Lower lobe of right lung (tissue), 2 donors: Measurements from ENCODE around the gene MEIKIN. TPM values are rescaled to one million over a fixed set of nuclear protein-coding genes. Genes with fewer than 3 reads are reported as not detected.

Source experiments
- ATAC-seq, 2 donors: fragments of 200-7000 bp; cut with Tn5 transposase; one replicate each; pipeline ENCODE4 v1.9.1; 2020 to 2022; ENCODE audit warnings: mild to moderate bottlenecking in 2 of 2, moderate library complexity in 2 of 2
- DNase-seq: peaks from one replicate; pipeline ENCODE4 v3.0.0-alpha.2; 2020
- H3K27ac ChIP-seq: fragments of 200-600 bp; one replicate; pipeline ENCODE4 v1.8.0; 2022
- H3K27me3 ChIP-seq: fragments of 200-600 bp; one replicate; pipeline ENCODE4 v1.8.0; 2022; ENCODE audit warnings: low read depth
- H3K36me3 ChIP-seq: fragments of 200-600 bp; one replicate; pipeline ENCODE4 v1.8.0; 2022; ENCODE audit warnings: mild to moderate bottlenecking
- H3K4me1 ChIP-seq: fragments of 200-600 bp; one replicate; pipeline ENCODE4 v1.8.0; 2022
- H3K4me3 ChIP-seq: fragments of 200-600 bp; one replicate; pipeline ENCODE4 v1.8.0; 2022; ENCODE audit warnings: mild to moderate bottlenecking
- H3K9me3 ChIP-seq: fragments of 200-600 bp; one replicate; pipeline ENCODE4 v1.8.0; 2022
- CTCF ChIP-seq: fragments of 200-600 bp; IDR thresholded peaks from one replicate; pipeline ENCODE4 v1.8.0; 2022; ENCODE audit warnings: antibody characterized with exemption, mild to moderate bottlenecking
- intact Hi-C: fragments of 100-400 bp; cut with DNase I; formaldehyde crosslinking; loops from one replicate; pipeline ENCODE4 v1.11.0; 2022
- total RNA-seq: library from RNA; stranded (reverse); fragmentation: NEBNext Ultra II Directional; extraction: Animal tissue kit (Norgen Biotek cat#: 25700); gene quantifications from one replicate; pipeline ENCODE4 v1.2.1, GENCODE V29; 2021
- donor health status: DM: no; HTN: yes; CAD: no; lungs with severe emphysema.

The MEIKIN gene
- total RNA-seq, 1 donor from 2014 or later: not detected

- ATAC-seq (no peak), DNase-seq (peak; percentile 16)
- H3K36me3 ChIP-seq: no peaks in the 10 kb centered on the region
- H3K4me3 ChIP-seq: no peak overlapping the region
- TF ChIP-seq CTCF: no peak
- H3K4me1 ChIP-seq: no peaks in the 10 kb centered on the region
- no peak overlapping the region for H3K27ac ChIP-seq
- H3K9me3 ChIP-seq: no peaks in the 10 kb centered on the region
- H3K27me3 ChIP-seq: no peaks in the 10 kb centered on the region
- intact Hi-C loops: no loop called here
These were observed 39.6 kb upstream of the MEIKIN start for GRCh38 chr5:131984956-131985665.

GRCh38 chr5:131983244-131983771, 37.8 kb upstream of the MEIKIN start:
- intact Hi-C loops: no loop called here
- no peaks in the 10 kb centered on the region for H3K36me3 ChIP-seq
- peak; percentile 6 to 55 for ATAC-seq
- H3K27me3 ChIP-seq: no peaks in the 10 kb centered on the region
- no peaks in the 10 kb centered on the region for H3K9me3 ChIP-seq
- no peak overlapping the region for H3K27ac ChIP-seq
- no peak for TF ChIP-seq CTCF
- DNase-seq: no peak
- H3K4me1 ChIP-seq: no peaks in the 10 kb centered on the region
- no peak overlapping the region for H3K4me3 ChIP-seq

- no peaks in the 10 kb centered on the region for H3K36me3 ChIP-seq
- TF ChIP-seq CTCF: no peak
- no peaks in the 10 kb centered on the region for H3K27me3 ChIP-seq
- DNase-seq: no peak
- H3K9me3 ChIP-seq: no peaks in the 10 kb centered on the region
- no peak for ATAC-seq
- intact Hi-C loops: no loop called here
- no peaks in the 10 kb centered on the region for H3K4me1 ChIP-seq
- no peak overlapping the region for H3K4me3 ChIP-seq
- H3K27ac ChIP-seq: no peak overlapping the region
These were observed 36.1 kb upstream of the MEIKIN start for GRCh38 chr5:131981516-131981915.

GRCh38 chr5:131980696-131981095, 35.2 kb upstream of the MEIKIN start:
- ATAC-seq (no peak), DNase-seq (no peak)
- Histone ChIP-seq H3K27ac (no peak overlapping the region), H3K36me3 (no peaks in the 10 kb centered on the region), H3K4me1 (no peaks in the 10 kb centered on the region), H3K4me3 (no peak overlapping the region), H3K27me3 (no peaks in the 10 kb centered on the region), H3K9me3 (no peaks in the 10 kb centered on the region)
- no peak for TF ChIP-seq CTCF
- intact Hi-C loops: no loop called here

- H3K27ac ChIP-seq: no peak overlapping the region
- H3K4me3 ChIP-seq: no peak overlapping the region
- H3K4me1 ChIP-seq: no peaks in the 10 kb centered on the region
- H3K9me3 ChIP-seq: no peaks in the 10 kb centered on the region
- no peaks in the 10 kb centered on the region for H3K36me3 ChIP-seq
- intact Hi-C loops: no loop called here
- ATAC-seq: no peak
- no peak for TF ChIP-seq CTCF
- H3K27me3 ChIP-seq: no peaks in the 10 kb centered on the region
- DNase-seq: no peak
These were observed 34.4 kb upstream of the MEIKIN start for GRCh38 chr5:131979816-131980215.
